Measurements from ENCODE around the gene PPP1R27. TPM values are rescaled to one million over a fixed set of nuclear protein-coding genes. Genes with fewer than 3 reads are reported as not detected.

Gene PPP1R27
- total and polyA plus RNA-seq, 9 of the 15 experiments (the other 6 are each of a cell fraction or from before 2014, with no cell fraction given), result 0.29 to 6.9 (median 1.5) TPM; not detected in 2

GRCh38 chr17:81832608-81833159 is 2.2 kb downstream of the PPP1R27 start (continued):
- TF ChIP-seq JUNB (CRISPR knock-in tag; conservative IDR thresholded peaks at IDR 0.05), result no peak
- no peak; the same call in 1 of the 2 replicates for TF ChIP-seq ZNF668 (CRISPR knock-in tag; IDR thresholded peaks at IDR 0.05)
- TF ChIP-seq RBFOX2 (IDR thresholded peaks at IDR 0.05; ENCODE audit: low read depth, low read length), result peak; percentile 74
- peak; percentile 42 for TF ChIP-seq RBBP5 (IDR thresholded peaks at IDR 0.05; ENCODE audit: borderline replicate concordance, insufficient read depth, low read length, poor library complexity, severe bottlenecking)
- TF ChIP-seq, protein P1, sequence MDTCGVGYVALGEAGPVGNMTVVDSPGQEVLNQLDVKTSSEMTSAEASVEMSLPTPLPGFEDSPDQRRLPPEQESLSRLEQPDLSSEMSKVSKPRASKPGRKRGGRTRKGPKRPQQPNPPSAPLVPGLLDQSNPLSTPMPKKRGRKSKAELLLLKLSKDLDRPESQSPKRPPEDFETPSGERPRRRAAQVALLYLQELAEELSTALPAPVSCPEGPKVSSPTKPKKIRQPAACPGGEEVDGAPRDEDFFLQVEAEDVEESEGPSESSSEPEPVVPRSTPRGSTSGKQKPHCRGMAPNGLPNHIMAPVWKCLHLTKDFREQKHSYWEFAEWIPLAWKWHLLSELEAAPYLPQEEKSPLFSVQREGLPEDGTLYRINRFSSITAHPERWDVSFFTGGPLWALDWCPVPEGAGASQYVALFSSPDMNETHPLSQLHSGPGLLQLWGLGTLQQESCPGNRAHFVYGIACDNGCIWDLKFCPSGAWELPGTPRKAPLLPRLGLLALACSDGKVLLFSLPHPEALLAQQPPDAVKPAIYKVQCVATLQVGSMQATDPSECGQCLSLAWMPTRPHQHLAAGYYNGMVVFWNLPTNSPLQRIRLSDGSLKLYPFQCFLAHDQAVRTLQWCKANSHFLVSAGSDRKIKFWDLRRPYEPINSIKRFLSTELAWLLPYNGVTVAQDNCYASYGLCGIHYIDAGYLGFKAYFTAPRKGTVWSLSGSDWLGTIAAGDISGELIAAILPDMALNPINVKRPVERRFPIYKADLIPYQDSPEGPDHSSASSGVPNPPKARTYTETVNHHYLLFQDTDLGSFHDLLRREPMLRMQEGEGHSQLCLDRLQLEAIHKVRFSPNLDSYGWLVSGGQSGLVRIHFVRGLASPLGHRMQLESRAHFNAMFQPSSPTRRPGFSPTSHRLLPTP (IDR thresholded peaks at IDR 0.05; ENCODE audit: borderline replicate concordance, extremely low read depth, insufficient read length), result no peak
- no peak for TF ChIP-seq ZBTB33 (CRISPR knock-in tag; IDR thresholded peaks at IDR 0.05)
- TF ChIP-seq CEBPG (CRISPR knock-in tag; IDR thresholded peaks at IDR 0.05), result 0 out of 2 replicates have a peak, but pooled peaks have one; percentile 37
- no peak for TF ChIP-seq CEBPG (tag; conservative IDR thresholded peaks at IDR 0.05 in 1 of 2, IDR thresholded peaks at IDR 0.05 in 1 of 2)
- TF ChIP-seq NCOA2 (IDR thresholded peaks at IDR 0.05; ENCODE audit: partially characterized antibody in 2 of 2), result no peak
- peak; percentile 87 for TF ChIP-seq EGR1 (conservative IDR thresholded peaks at IDR 0.05)
- TF ChIP-seq, protein P2, sequence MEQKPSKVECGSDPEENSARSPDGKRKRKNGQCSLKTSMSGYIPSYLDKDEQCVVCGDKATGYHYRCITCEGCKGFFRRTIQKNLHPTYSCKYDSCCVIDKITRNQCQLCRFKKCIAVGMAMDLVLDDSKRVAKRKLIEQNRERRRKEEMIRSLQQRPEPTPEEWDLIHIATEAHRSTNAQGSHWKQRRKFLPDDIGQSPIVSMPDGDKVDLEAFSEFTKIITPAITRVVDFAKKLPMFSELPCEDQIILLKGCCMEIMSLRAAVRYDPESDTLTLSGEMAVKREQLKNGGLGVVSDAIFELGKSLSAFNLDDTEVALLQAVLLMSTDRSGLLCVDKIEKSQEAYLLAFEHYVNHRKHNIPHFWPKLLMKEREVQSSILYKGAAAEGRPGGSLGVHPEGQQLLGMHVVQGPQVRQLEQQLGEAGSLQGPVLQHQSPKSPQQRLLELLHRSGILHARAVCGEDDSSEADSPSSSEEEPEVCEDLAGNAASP (IDR thresholded peaks at IDR 0.05), result no peak
- TF ChIP-seq RFX7 (CRISPR knock-in tag; IDR thresholded peaks at IDR 0.05), result no peak
- no peak for TF ChIP-seq ZNF785 (CRISPR knock-in tag; IDR thresholded peaks at IDR 0.05)
- no peak for TF ChIP-seq HOMEZ (CRISPR knock-in tag; IDR thresholded peaks at IDR 0.05)
- TF ChIP-seq ZNF133 (CRISPR knock-in tag; IDR thresholded peaks at IDR 0.05), result no peak
- no peak for TF ChIP-seq LEF1 (IDR thresholded peaks at IDR 0.05)
- no peak for TF ChIP-seq ELF4 (CRISPR knock-in tag; IDR thresholded peaks at IDR 0.05)
